ENCODE results near the gene HOMER2.

- TF ChIP-seq CTCF (conservative IDR thresholded peaks at IDR 0.05; ENCODE audit: low read length) = no peak
- no peak for TF ChIP-seq EZH2phosphoT487 (IDR thresholded peaks at IDR 0.05; ENCODE audit: borderline replicate concordance)
Measured at GRCh38 chr15:82950746-82951370, 1.7 kb downstream of the HOMER2 start.

Measured in Loucy (cell line).